Measurements from ENCODE around the gene BMP8A. TPM values are rescaled to one million over a fixed set of nuclear protein-coding genes. Genes with fewer than 3 reads are reported as not detected.

BMP8A gene
- total and polyA plus RNA-seq, 9 of the 15 experiments (the other 6 are each of a cell fraction or from before 2014, with no cell fraction given), result 0.05 to 0.31 TPM; not detected in 7

DNA sequence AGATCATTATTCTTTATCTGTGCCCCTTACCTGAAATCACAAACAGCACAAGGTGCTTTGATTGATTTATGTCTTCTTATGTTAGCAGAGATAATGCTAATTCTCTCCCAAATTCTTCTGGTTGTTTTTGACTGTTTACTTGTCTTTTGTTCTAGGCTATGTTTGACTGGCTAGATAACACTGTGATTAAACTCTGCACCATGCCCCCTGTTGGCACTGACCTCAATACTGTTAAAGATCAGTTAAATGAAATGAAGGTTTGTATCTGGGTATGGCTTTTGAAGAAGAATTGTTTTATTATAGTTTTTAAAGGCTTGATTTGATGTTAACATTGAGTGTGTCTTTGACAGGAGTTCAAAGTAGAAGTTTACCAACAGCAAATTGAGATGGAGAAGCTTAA, 49.6 kb upstream of the BMP8A start (continued):
- TF ChIP-seq, protein P1, sequence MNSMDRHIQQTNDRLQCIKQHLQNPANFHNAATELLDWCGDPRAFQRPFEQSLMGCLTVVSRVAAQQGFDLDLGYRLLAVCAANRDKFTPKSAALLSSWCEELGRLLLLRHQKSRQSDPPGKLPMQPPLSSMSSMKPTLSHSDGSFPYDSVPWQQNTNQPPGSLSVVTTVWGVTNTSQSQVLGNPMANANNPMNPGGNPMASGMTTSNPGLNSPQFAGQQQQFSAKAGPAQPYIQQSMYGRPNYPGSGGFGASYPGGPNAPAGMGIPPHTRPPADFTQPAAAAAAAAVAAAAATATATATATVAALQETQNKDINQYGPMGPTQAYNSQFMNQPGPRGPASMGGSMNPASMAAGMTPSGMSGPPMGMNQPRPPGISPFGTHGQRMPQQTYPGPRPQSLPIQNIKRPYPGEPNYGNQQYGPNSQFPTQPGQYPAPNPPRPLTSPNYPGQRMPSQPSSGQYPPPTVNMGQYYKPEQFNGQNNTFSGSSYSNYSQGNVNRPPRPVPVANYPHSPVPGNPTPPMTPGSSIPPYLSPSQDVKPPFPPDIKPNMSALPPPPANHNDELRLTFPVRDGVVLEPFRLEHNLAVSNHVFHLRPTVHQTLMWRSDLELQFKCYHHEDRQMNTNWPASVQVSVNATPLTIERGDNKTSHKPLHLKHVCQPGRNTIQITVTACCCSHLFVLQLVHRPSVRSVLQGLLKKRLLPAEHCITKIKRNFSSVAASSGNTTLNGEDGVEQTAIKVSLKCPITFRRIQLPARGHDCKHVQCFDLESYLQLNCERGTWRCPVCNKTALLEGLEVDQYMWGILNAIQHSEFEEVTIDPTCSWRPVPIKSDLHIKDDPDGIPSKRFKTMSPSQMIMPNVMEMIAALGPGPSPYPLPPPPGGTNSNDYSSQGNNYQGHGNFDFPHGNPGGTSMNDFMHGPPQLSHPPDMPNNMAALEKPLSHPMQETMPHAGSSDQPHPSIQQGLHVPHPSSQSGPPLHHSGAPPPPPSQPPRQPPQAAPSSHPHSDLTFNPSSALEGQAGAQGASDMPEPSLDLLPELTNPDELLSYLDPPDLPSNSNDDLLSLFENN (IDR thresholded peaks at IDR 0.05; ENCODE audit: low read depth in 2 of 2, low read length in 2 of 2), result no peak
- TF ChIP-seq L3MBTL2 (IDR thresholded peaks at IDR 0.05) (no peak), ZNF165 (CRISPR knock-in tag; IDR thresholded peaks at IDR 0.05; ENCODE audit: borderline replicate concordance) (no peak), TRIM28 (IDR thresholded peaks at IDR 0.05) (no peak), HDAC8 (tag; IDR thresholded peaks at IDR 0.05) (no peak), ESRRA (IDR thresholded peaks at IDR 0.05; ENCODE audit: borderline replicate concordance, low read depth) (no peak)
- TF ChIP-seq, protein P2, sequence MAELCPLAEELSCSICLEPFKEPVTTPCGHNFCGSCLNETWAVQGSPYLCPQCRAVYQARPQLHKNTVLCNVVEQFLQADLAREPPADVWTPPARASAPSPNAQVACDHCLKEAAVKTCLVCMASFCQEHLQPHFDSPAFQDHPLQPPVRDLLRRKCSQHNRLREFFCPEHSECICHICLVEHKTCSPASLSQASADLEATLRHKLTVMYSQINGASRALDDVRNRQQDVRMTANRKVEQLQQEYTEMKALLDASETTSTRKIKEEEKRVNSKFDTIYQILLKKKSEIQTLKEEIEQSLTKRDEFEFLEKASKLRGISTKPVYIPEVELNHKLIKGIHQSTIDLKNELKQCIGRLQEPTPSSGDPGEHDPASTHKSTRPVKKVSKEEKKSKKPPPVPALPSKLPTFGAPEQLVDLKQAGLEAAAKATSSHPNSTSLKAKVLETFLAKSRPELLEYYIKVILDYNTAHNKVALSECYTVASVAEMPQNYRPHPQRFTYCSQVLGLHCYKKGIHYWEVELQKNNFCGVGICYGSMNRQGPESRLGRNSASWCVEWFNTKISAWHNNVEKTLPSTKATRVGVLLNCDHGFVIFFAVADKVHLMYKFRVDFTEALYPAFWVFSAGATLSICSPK (IDR thresholded peaks at IDR 0.05; ENCODE audit: borderline replicate concordance), result no peak
- TF ChIP-seq, protein P3, sequence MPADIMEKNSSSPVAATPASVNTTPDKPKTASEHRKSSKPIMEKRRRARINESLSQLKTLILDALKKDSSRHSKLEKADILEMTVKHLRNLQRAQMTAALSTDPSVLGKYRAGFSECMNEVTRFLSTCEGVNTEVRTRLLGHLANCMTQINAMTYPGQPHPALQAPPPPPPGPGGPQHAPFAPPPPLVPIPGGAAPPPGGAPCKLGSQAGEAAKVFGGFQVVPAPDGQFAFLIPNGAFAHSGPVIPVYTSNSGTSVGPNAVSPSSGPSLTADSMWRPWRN (IDR thresholded peaks at IDR 0.05; ENCODE audit: low read depth), result no peak

All from K562 (cell line).